Measurements from ENCODE around the gene PLOD3.

PLOD3 gene

GRCh38 chr7:101172005-101172853 lies 45.2 kb downstream of the PLOD3 start:
- H3K4me1 Mint-ChIP-seq, result peaks cover 38% of the 10 kb centered on the region
- ATAC-seq (ENCODE audit: low read depth), result peak; percentile 72
- peaks cover 54% of the 10 kb centered on the region for H3K27me3 Mint-ChIP-seq
- peak overlapping the region; percentile 83 for H3K27ac Mint-ChIP-seq
- H3K4me3 Mint-ChIP-seq, result peak overlapping the region; percentile 55
- H3K9me3 Mint-ChIP-seq, result peaks cover 2% of the 10 kb centered on the region
- DNase-seq (ENCODE audit: low spot score in 2 of 2), result peak in 1 of 2 donors; percentile 34
- peaks cover 4% of the 10 kb centered on the region for H3K36me3 Mint-ChIP-seq

DNA sequence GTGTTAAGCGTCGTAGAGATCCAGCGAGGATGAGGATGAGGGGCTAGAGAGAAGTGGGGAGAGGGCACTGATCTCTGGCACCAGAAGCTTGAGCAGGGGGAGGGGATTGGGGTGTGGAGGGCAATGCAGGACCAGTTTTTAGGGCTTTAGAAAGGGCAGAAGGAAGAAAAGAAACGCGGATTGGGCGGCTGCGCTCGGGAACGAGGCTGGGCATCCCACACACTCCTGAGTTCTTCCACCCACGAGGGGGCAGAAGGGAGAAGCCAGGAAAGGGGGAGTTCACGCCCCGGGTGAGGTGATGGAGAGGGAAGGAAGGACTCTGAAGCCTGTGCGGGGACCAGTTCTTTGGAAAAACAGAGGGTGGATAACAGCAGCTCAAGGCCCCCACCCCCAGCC lies 45.9 kb downstream of the PLOD3 start:
- peaks cover 59% of the 10 kb centered on the region for H3K27me3 Mint-ChIP-seq
- H3K4me3 Mint-ChIP-seq, result peak overlapping the region; percentile 55
- H3K9me3 Mint-ChIP-seq, result peaks cover 2% of the 10 kb centered on the region
- peaks cover 4% of the 10 kb centered on the region for H3K36me3 Mint-ChIP-seq
- peaks cover 41% of the 10 kb centered on the region for H3K4me1 Mint-ChIP-seq
- DNase-seq (ENCODE audit: low spot score in 2 of 2) (no peak), ATAC-seq (ENCODE audit: low read depth) (no peak)
- peak overlapping the region; percentile 83 for H3K27ac Mint-ChIP-seq

- H3K27ac Mint-ChIP-seq, result peak overlapping the region; percentile 83
- H3K27me3 Mint-ChIP-seq, result peaks cover 60% of the 10 kb centered on the region
- no peak for DNase-seq (ENCODE audit: low spot score in 2 of 2)
- peaks cover 2% of the 10 kb centered on the region for H3K9me3 Mint-ChIP-seq
- H3K4me1 Mint-ChIP-seq, result peaks cover 45% of the 10 kb centered on the region
- ATAC-seq (ENCODE audit: low read depth), result no peak
- peaks cover 4% of the 10 kb centered on the region for H3K36me3 Mint-ChIP-seq
- H3K4me3 Mint-ChIP-seq, result peak overlapping the region; percentile 22
Measured at GRCh38 chr7:101170617-101171441, 46.6 kb downstream of the PLOD3 start.

DNA sequence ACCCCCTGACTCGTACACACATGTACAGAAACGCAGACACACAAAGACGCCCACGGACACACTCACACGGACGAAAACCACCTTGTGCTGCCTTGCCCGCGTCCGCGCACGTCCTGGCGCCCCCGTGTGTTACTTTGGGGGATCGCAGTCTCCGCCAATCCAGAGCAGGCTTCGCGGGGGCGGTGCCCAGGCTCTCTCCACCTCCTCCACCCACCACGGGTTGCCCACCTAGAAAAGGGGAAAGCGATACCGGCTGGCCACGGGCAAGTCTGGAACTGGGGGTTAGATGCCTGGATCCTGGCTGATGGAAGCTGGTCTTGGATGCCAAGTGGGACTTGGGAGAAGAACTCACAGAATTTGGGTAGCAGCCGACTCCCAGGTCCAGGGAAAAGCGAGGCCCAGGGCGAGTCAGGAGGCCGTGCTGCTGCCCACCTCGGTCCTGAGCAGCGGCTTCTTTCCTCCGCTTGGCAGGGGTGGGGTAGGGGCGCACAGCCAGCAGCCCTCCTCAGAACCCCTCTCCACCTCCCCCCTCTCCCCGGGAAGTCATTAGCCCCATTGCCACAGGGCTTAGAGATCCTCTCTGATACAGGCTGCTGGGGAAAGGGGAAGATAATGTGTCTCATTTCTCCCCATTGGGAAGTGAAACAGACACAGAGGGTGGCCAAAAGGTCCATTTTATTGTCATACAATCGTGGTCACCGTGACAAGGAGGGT lies 47.4 kb downstream of the PLOD3 start:
- Mint-ChIP-seq H3K4me3 (no peak overlapping the region), H3K4me1 (peaks cover 48% of the 10 kb centered on the region)

GRCh38 chr7:101169110-101169837 lies 48.1 kb downstream of the PLOD3 start:
- DNase-seq (ENCODE audit: low spot score in 2 of 2), result no peak
- Mint-ChIP-seq H3K36me3 (peaks cover 6% of the 10 kb centered on the region), H3K9me3 (peaks cover 4% of the 10 kb centered on the region), H3K4me3 (no peak overlapping the region), H3K4me1 (peaks cover 44% of the 10 kb centered on the region), H3K27ac (no peak overlapping the region), H3K27me3 (peaks cover 58% of the 10 kb centered on the region)
- ATAC-seq (ENCODE audit: low read depth), result no peak

More for the DNA sequence above, 47.4 kb downstream of the PLOD3 start:
- ATAC-seq (ENCODE audit: low read depth) (peak; percentile 53), DNase-seq (ENCODE audit: low spot score in 2 of 2) (peak; percentile 79 to 87)
- H3K9me3 Mint-ChIP-seq, result peaks cover 4% of the 10 kb centered on the region
- H3K36me3 Mint-ChIP-seq, result peaks cover 6% of the 10 kb centered on the region
- H3K27ac Mint-ChIP-seq, result no peak overlapping the region
- H3K27me3 Mint-ChIP-seq, result peaks cover 59% of the 10 kb centered on the region

DNA sequence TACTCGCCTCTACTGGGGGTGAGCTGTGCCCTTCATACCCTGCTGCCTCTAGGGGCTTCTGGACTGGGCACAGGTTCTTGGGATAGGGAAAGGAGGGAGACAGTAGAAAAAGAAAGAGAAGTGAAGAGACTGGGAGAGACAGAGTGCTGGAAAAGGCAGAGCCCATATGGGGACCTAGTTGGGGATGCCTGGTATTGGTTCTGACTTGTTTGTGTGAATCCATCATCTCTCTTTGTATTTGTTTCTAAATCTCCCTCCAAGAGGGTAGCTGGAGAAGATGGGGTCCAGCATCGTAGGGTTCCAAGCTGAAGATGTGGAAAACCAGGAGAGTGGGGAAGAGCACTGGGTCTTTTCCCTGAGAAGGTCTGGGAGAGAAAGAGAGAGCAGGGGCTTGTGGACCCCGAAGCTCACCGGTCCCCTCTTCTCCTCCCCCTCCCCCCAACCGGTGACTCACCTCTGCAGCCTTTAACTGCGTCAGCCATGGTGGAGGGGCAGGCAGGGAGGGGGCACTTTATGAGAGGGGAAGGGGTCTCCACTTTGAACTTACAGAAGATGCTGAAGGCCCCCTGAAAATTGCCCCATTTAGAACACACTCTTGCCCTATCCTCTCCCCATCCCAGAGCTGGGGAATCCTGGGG lies 48.9 kb downstream of the PLOD3 start:
- Mint-ChIP-seq H3K27me3 (peaks cover 53% of the 10 kb centered on the region), H3K36me3 (peaks cover 4% of the 10 kb centered on the region), H3K4me1 (peaks cover 39% of the 10 kb centered on the region), H3K9me3 (peaks cover 2% of the 10 kb centered on the region), H3K4me3 (no peak overlapping the region), H3K27ac (no peak overlapping the region)
- ATAC-seq (ENCODE audit: low read depth) (no peak), DNase-seq (ENCODE audit: low spot score in 2 of 2) (no peak)

- Mint-ChIP-seq H3K27ac (no peak overlapping the region), H3K9me3 (peaks cover 2% of the 10 kb centered on the region), H3K27me3 (peaks cover 51% of the 10 kb centered on the region), H3K4me3 (no peak overlapping the region), H3K36me3 (peaks cover 4% of the 10 kb centered on the region), H3K4me1 (peaks cover 38% of the 10 kb centered on the region)
- DNase-seq (ENCODE audit: low spot score in 2 of 2) (no peak), ATAC-seq (ENCODE audit: low read depth) (no peak)
Measured at GRCh38 chr7:101167645-101168411, 49.6 kb downstream of the PLOD3 start.

- Mint-ChIP-seq H3K27ac (no peak overlapping the region), H3K4me1 (peaks cover 37% of the 10 kb centered on the region), H3K4me3 (no peak overlapping the region), H3K36me3 (peaks cover 4% of the 10 kb centered on the region), H3K27me3 (peaks cover 49% of the 10 kb centered on the region), H3K9me3 (peaks cover 2% of the 10 kb centered on the region)
- no peak for ATAC-seq (ENCODE audit: low read depth)
- no peak for DNase-seq (ENCODE audit: low spot score in 2 of 2)
Measured at GRCh38 chr7:101166909-101167644, 50.3 kb downstream of the PLOD3 start.

GRCh38 chr7:101166648-101166908 lies 50.8 kb downstream of the PLOD3 start:
- peaks cover 47% of the 10 kb centered on the region for H3K27me3 Mint-ChIP-seq
- peaks cover 34% of the 10 kb centered on the region for H3K4me1 Mint-ChIP-seq
- no peak for DNase-seq (ENCODE audit: low spot score in 2 of 2)
- H3K9me3 Mint-ChIP-seq, result peaks cover 2% of the 10 kb centered on the region
- H3K27ac Mint-ChIP-seq, result no peak overlapping the region
- H3K4me3 Mint-ChIP-seq, result no peak overlapping the region
- ATAC-seq (ENCODE audit: low read depth), result no peak
- peaks cover 2% of the 10 kb centered on the region for H3K36me3 Mint-ChIP-seq

- H3K27ac Mint-ChIP-seq, result peak overlapping the region; percentile 91
- H3K9me3 Mint-ChIP-seq, result peaks cover 2% of the 10 kb centered on the region
- H3K36me3 Mint-ChIP-seq, result peaks cover 3% of the 10 kb centered on the region
- DNase-seq (ENCODE audit: low spot score in 2 of 2), result no peak
- ATAC-seq (ENCODE audit: low read depth), result no peak
- H3K4me1 Mint-ChIP-seq, result peaks cover 29% of the 10 kb centered on the region
- peak overlapping the region; percentile 85 for H3K4me3 Mint-ChIP-seq
- peaks cover 42% of the 10 kb centered on the region for H3K27me3 Mint-ChIP-seq
Measured at GRCh38 chr7:101165958-101166647, 51.3 kb downstream of the PLOD3 start.

- peaks cover 2% of the 10 kb centered on the region for H3K9me3 Mint-ChIP-seq
- peaks cover 5% of the 10 kb centered on the region for H3K36me3 Mint-ChIP-seq
- peaks cover 35% of the 10 kb centered on the region for H3K27me3 Mint-ChIP-seq
- DNase-seq (ENCODE audit: low spot score in 2 of 2), result peak; percentile 91 to 95
- peak within 1 kb of the TSS; percentile 85 for H3K4me3 Mint-ChIP-seq
- H3K27ac Mint-ChIP-seq, result peak within 1 kb of the TSS; percentile 91
- peaks cover 25% of the 10 kb centered on the region for H3K4me1 Mint-ChIP-seq
- peak; percentile 93 for ATAC-seq (ENCODE audit: low read depth)
Measured at GRCh38 chr7:101165075-101165957, 52.1 kb downstream of the PLOD3 start, which contains the start of gene VGF. VGF (minus strand) TSS chr7:101165569; CDS start chr7:101164843, 726 bp downstream.

Measured in memory B cell (primary cell).